GM19351 (cell line): ENCODE data around the gene SHMT2.
"Not testable (repeated sequence)": the region's sequence is repeated elsewhere in the genome, so short reads cannot be mapped to it uniquely, and the experiment has no call there.

Source experiments
- ATAC-seq: cut with Tn5 transposase; IDR thresholded peaks from one replicate; pipeline ENCODE4 v1.9.1; 2021; ENCODE audit warnings: mild to moderate bottlenecking, moderate library complexity; ENCODE audit not compliant: unreplicated experiment

SHMT2 gene

GRCh38 chr12:57261428-57261865 lies 31.9 kb downstream of the SHMT2 start:
- ATAC-seq = no peak

GRCh38 chr12:57262126-57262822 lies 32.8 kb downstream of the SHMT2 start:
- ATAC-seq = no peak

GRCh38 chr12:57263096-57263495 lies 33.6 kb downstream of the SHMT2 start:
- no peak for ATAC-seq

GRCh38 chr12:57266681-57267080 lies 37.2 kb downstream of the SHMT2 start:
- ATAC-seq = no peak

GRCh38 chr12:57268264-57268663 lies 38.8 kb downstream of the SHMT2 start:
- ATAC-seq = no peak

- no peak for ATAC-seq
Measured at GRCh38 chr12:57270966-57271470, 41.5 kb downstream of the SHMT2 start.

- no peak for ATAC-seq
Measured at GRCh38 chr12:57272337-57273151, 43.0 kb downstream of the SHMT2 start.

- ATAC-seq = no peak
Measured at GRCh38 chr12:57273516-57273915, 44.0 kb downstream of the SHMT2 start.

GRCh38 chr12:57276233-57276632 lies 46.7 kb downstream of the SHMT2 start:
- ATAC-seq = not testable (repeated sequence)

GRCh38 chr12:57276935-57277563 lies 47.5 kb downstream of the SHMT2 start:
- no peak for ATAC-seq

- ATAC-seq = no peak
Measured at GRCh38 chr12:57278465-57279381, 49.2 kb downstream of the SHMT2 start.

GRCh38 chr12:57280211-57281062 lies 50.9 kb downstream of the SHMT2 start:
- peak; percentile 98 for ATAC-seq

GRCh38 chr12:57282073-57282472 lies 52.6 kb downstream of the SHMT2 start:
- not testable (repeated sequence) for ATAC-seq
